HepG2 (cell line): ENCODE results near the gene ZNF71. TPM values are rescaled to one million over a fixed set of nuclear protein-coding genes. Genes with fewer than 3 reads are reported as not detected.
A peak's percentile ranks its signal among the peaks of the same experiment; 100 is the strongest.

Experiments used
- FOXM1 ChIP-seq: sonication (generic); formaldehyde crosslinking; IDR thresholded peaks from 2 replicates; pipeline ENCODE4 v1.5.0; 2020; ENCODE audit warnings: missing genetic modification reagents
- HES4 ChIP-seq: sonication (generic); formaldehyde crosslinking; IDR thresholded peaks from 2 replicates; pipeline ENCODE4 v1.9.0; 2021; ENCODE audit warnings: mild to moderate bottlenecking, missing genetic modification reagents, borderline replicate concordance
- HNRNPLL ChIP-seq: fragments of 200-400 bp; formaldehyde crosslinking; IDR thresholded peaks from 2 replicates; pipeline ENCODE4 v1.6.1; 2017; ENCODE audit warnings: mild to moderate bottlenecking, low read depth, low read length; ENCODE audit not compliant: poor library complexity, severe bottlenecking
- HOXA7 ChIP-seq: sonication (generic); formaldehyde crosslinking; IDR thresholded peaks from 2 replicates; pipeline ENCODE4 v1.8.1; 2022; ENCODE audit warnings: mild to moderate bottlenecking, missing genetic modification reagents, moderate library complexity
- IKZF1 ChIP-seq: fragments of 450-650 bp; IDR thresholded peaks from 2 replicates; pipeline ENCODE4 v1.7.1; 2016
- LCORL ChIP-seq, 2 experiments: fragments of 450-650 bp in 1 of 2; sonication (generic) in 1 of 2; formaldehyde crosslinking in 1 of 2; IDR thresholded peaks; 2 replicates each; pipeline versions ENCODE4 v1.5.0 to v1.6.1; 2017 to 2020; ENCODE audit warnings: antibody characterized with exemption in 1 of 2, missing genetic modification reagents in 1 of 2
- MTF1 ChIP-seq: sonication (generic); formaldehyde crosslinking; IDR thresholded peaks from 2 replicates; pipeline ENCODE4 v1.5.0; 2020; ENCODE audit warnings: missing genetic modification reagents
- MXI1 ChIP-seq: IDR thresholded peaks from 3 replicates; pipeline ENCODE4 v1.6.1; 2012; ENCODE audit warnings: low read depth, low read length, inconsistent platforms, borderline replicate concordance
- TERF1 ChIP-seq: sonication (generic); formaldehyde crosslinking; IDR thresholded peaks from 2 replicates; pipeline ENCODE4 v1.8.0; 2022; ENCODE audit warnings: mild to moderate bottlenecking, missing genetic modification reagents, moderate library complexity
- ZFP36L1 ChIP-seq: sonication (generic); formaldehyde crosslinking; IDR thresholded peaks from 2 replicates; pipeline ENCODE4 v1.8.0; 2022; ENCODE audit warnings: mild to moderate bottlenecking, missing genetic modification reagents, moderate library complexity
- ZFP36L2 ChIP-seq: sonication (generic); formaldehyde crosslinking; IDR thresholded peaks from 2 replicates; pipeline ENCODE4 v1.4.0; 2020; ENCODE audit warnings: missing genetic modification reagents
- ZNF136 ChIP-seq: sonication (generic); formaldehyde crosslinking; IDR thresholded peaks from 2 replicates; pipeline ENCODE4 v1.8.1; 2022; ENCODE audit warnings: low read depth, mild to moderate bottlenecking, moderate library complexity, missing genetic modification reagents
- ZNF160 ChIP-seq: sonication (generic); formaldehyde crosslinking; IDR thresholded peaks from 2 replicates; pipeline ENCODE4 v1.8.0; 2022; ENCODE audit warnings: mild to moderate bottlenecking, inconsistent platforms, missing genetic modification reagents
- ZNF18 ChIP-seq: sonication (generic); formaldehyde crosslinking; IDR thresholded peaks from 2 replicates; pipeline ENCODE4 v1.8.0; 2022; ENCODE audit warnings: mild to moderate bottlenecking, missing genetic modification reagents; ENCODE audit not compliant: insufficient replicate concordance
- ZNF24 ChIP-seq: fragments of 450-650 bp; IDR thresholded peaks from 2 replicates; pipeline ENCODE4 v1.6.1; 2017; ENCODE audit warnings: antibody characterized with exemption, mild to moderate bottlenecking
- ZNF263 ChIP-seq: sonication (generic); formaldehyde crosslinking; IDR thresholded peaks from 2 replicates; pipeline ENCODE4 v1.4.0; 2020; ENCODE audit warnings: missing genetic modification reagents
- ZNF484 ChIP-seq: sonication (generic); formaldehyde crosslinking; IDR thresholded peaks from 2 replicates; pipeline ENCODE4 v1.5.1; 2020; ENCODE audit warnings: mild to moderate bottlenecking, low read depth, missing genetic modification reagents, borderline replicate concordance
- ZNF7 ChIP-seq: IDR thresholded peaks from 2 replicates; pipeline ENCODE4 v1.6.1; 2016; ENCODE audit warnings: missing biosample characterization, missing genetic modification reagents
- ZNF773 ChIP-seq: sonication (generic); formaldehyde crosslinking; IDR thresholded peaks from 2 replicates; pipeline ENCODE4 v1.4.0; 2020; ENCODE audit warnings: missing genetic modification reagents, borderline replicate concordance
- polyA plus RNA-seq, 8 experiments: library from polyadenylated mRNA; depleted of rRNA in 3 of 8; stranded (reverse) in 7 of 8; unstranded in 1 of 8; fragments of >200 nt; fragmentation: Illumina TruSeq in 4 of 8; extraction: Trizol in 4 of 8; gene quantifications; 2 replicates each; pipeline versions ENCODE4 v1.2.1 to v1.2.3, GENCODE V29; 2011 to 2016; ENCODE audit warnings: low read depth in 4 of 8, missing spikeins in 1 of 8, mixed read lengths in 1 of 8; ENCODE audit not compliant: insufficient read depth in 1 of 8
- total RNA-seq, 5 experiments: library from RNA; depleted of rRNA; stranded (reverse); fragments of >200 nt; fragmentation: Illumina TruSeq; extraction: Trizol; gene quantifications; 2 replicates each; pipeline ENCODE4 v1.2.3, GENCODE V29; 2016; ENCODE audit warnings: low read depth in 1 of 5
- TF ChIP-seq, protein P1 (sequence below): sonication (generic); formaldehyde crosslinking; IDR thresholded peaks from 2 replicates; pipeline ENCODE4; 2020; ENCODE audit warnings: missing genetic modification reagents, mild to moderate bottlenecking, borderline replicate concordance
- TF ChIP-seq, protein P2 (sequence below), 2 experiments: fragments of 450-650 bp in 1 of 2; sonication (generic) in 1 of 2; formaldehyde crosslinking; IDR thresholded peaks; 2 replicates each; pipeline versions ENCODE4 v1.5.0 to v1.8.0; 2020 to 2022; ENCODE audit warnings: mild to moderate bottlenecking in 1 of 2, missing genetic modification reagents in 1 of 2
- TF ChIP-seq, protein P3 (sequence below): sonication (generic); formaldehyde crosslinking; conservative IDR thresholded peaks from 2 replicates; pipeline ENCODE4 v1.5.0; 2020; ENCODE audit warnings: missing genetic modification reagents

The ZNF71 gene
- total and polyA plus RNA-seq, 2 of the 13 experiments (the other 11 are each of a cell fraction or from before 2014, with no cell fraction given): 2.2 to 4.4 TPM

- TF ChIP-seq, protein P1, sequence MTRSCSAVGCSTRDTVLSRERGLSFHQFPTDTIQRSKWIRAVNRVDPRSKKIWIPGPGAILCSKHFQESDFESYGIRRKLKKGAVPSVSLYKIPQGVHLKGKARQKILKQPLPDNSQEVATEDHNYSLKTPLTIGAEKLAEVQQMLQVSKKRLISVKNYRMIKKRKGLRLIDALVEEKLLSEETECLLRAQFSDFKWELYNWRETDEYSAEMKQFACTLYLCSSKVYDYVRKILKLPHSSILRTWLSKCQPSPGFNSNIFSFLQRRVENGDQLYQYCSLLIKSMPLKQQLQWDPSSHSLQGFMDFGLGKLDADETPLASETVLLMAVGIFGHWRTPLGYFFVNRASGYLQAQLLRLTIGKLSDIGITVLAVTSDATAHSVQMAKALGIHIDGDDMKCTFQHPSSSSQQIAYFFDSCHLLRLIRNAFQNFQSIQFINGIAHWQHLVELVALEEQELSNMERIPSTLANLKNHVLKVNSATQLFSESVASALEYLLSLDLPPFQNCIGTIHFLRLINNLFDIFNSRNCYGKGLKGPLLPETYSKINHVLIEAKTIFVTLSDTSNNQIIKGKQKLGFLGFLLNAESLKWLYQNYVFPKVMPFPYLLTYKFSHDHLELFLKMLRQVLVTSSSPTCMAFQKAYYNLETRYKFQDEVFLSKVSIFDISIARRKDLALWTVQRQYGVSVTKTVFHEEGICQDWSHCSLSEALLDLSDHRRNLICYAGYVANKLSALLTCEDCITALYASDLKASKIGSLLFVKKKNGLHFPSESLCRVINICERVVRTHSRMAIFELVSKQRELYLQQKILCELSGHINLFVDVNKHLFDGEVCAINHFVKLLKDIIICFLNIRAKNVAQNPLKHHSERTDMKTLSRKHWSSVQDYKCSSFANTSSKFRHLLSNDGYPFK (CRISPR knock-in tag): peak; percentile 94
- TF ChIP-seq MXI1: peak; percentile 82; the same call in 1 of the 3 replicates
- no peak for TF ChIP-seq ZNF24
- peak; percentile 96; the same call in 1 of the 2 replicates for TF ChIP-seq ZNF136 (CRISPR knock-in tag)
- TF ChIP-seq ZNF773 (CRISPR knock-in tag): peak; percentile 100
- TF ChIP-seq ZNF484: peak; percentile 98; the same call in 1 of the 2 replicates
- TF ChIP-seq ZFP36L1: peak; percentile 99
- TF ChIP-seq HNRNPLL: no peak
- TF ChIP-seq, protein P2, sequence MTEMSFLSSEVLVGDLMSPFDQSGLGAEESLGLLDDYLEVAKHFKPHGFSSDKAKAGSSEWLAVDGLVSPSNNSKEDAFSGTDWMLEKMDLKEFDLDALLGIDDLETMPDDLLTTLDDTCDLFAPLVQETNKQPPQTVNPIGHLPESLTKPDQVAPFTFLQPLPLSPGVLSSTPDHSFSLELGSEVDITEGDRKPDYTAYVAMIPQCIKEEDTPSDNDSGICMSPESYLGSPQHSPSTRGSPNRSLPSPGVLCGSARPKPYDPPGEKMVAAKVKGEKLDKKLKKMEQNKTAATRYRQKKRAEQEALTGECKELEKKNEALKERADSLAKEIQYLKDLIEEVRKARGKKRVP (CRISPR knock-in tag; IDR thresholded peaks at IDR 0.05): peak in 1 of 2 experiments; percentile 77; a peak in 2 of 4 replicates
- TF ChIP-seq ZNF263 (CRISPR knock-in tag): peak; percentile 94
- TF ChIP-seq MTF1: peak; percentile 99
- TF ChIP-seq, protein P3, sequence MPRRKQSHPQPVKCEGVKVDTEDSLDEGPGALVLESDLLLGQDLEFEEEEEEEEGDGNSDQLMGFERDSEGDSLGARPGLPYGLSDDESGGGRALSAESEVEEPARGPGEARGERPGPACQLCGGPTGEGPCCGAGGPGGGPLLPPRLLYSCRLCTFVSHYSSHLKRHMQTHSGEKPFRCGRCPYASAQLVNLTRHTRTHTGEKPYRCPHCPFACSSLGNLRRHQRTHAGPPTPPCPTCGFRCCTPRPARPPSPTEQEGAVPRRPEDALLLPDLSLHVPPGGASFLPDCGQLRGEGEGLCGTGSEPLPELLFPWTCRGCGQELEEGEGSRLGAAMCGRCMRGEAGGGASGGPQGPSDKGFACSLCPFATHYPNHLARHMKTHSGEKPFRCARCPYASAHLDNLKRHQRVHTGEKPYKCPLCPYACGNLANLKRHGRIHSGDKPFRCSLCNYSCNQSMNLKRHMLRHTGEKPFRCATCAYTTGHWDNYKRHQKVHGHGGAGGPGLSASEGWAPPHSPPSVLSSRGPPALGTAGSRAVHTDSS: no peak
- TF ChIP-seq HOXA7: peak; percentile 99
- peak; percentile 99 for TF ChIP-seq ZNF18 (CRISPR knock-in tag)
- peak; percentile 96 for TF ChIP-seq TERF1 (CRISPR knock-in tag)
- TF ChIP-seq FOXM1 (CRISPR knock-in tag): peak; percentile 98
- no peak for TF ChIP-seq LCORL (IDR thresholded peaks at IDR 0.05)
- TF ChIP-seq LCORL (CRISPR knock-in tag; IDR thresholded peaks at IDR 0.05): peak; percentile 84
- TF ChIP-seq IKZF1: no peak
- TF ChIP-seq ZNF7 (CRISPR knock-in tag): peak; percentile 94
- TF ChIP-seq ZNF160 (CRISPR knock-in tag): peak; percentile 99
- TF ChIP-seq HES4: peak; percentile 100
- peak; percentile 99 for TF ChIP-seq ZFP36L2 (CRISPR knock-in tag)
Measured at GRCh38 chr19:56637976-56638555, 43.0 kb downstream of the ZNF71 start (continued).
